Activated CD8-positive, alpha-beta T cell treated with anti-CD3 and anti-CD28 coated beads, Interleukin-2, amount 10 ng/mL, durations not matched to agents 7 days and 5 days (primary cell): ENCODE results near the gene PHC1. TPM values are rescaled to one million over a fixed set of nuclear protein-coding genes. Genes with fewer than 3 reads are reported as not detected.

Experiments used
- ATAC-seq: fragments of 150-1000 bp; cut with Tn5 transposase; one replicate; pipeline ENCODE4 v1.10.0; 2021; ENCODE audit warnings: moderate library complexity
- CTCF ChIA-PET: fragments of 350-600 bp; sonication (Branson Sonifier 250); formaldehyde crosslinking; loops from one replicate; lab custom pipeline; 2021; ENCODE audit warnings: antibody characterized with exemption; lab: Charles Lee
- POLR2A ChIA-PET: fragments of 350-600 bp; sonication (Branson Sonifier 250); formaldehyde crosslinking; loops from one replicate; lab custom pipeline; 2021; ENCODE audit warnings: antibody characterized with exemption; lab: Charles Lee
- DNase-seq: peaks from one replicate; pipeline ENCODE4 v3.0.0-alpha.2; 2020
- H3K27ac Mint-ChIP-seq: one replicate; pipeline ENCODE4 v1.8.0; 2021; ENCODE audit warnings: mild to moderate bottlenecking, mixed read lengths
- H3K27me3 Mint-ChIP-seq: one replicate; pipeline ENCODE4 v1.8.0; 2021; ENCODE audit warnings: low read depth, mixed read lengths
- H3K36me3 Mint-ChIP-seq: one replicate; pipeline ENCODE4 v1.8.0; 2021; ENCODE audit warnings: low read depth, mixed read lengths
- H3K4me1 Mint-ChIP-seq: one replicate; pipeline ENCODE4 v1.8.0; 2021; ENCODE audit warnings: low read depth, mixed read lengths
- H3K4me3 Mint-ChIP-seq: one replicate; pipeline ENCODE4 v1.8.0; 2021; ENCODE audit warnings: mild to moderate bottlenecking, mixed read lengths
- H3K9me3 Mint-ChIP-seq: one replicate; pipeline ENCODE4 v1.8.0; 2022; ENCODE audit warnings: mixed read lengths; ENCODE audit not compliant: insufficient read depth
- total RNA-seq, 2 experiments: library from RNA; stranded (reverse); gene quantifications; one replicate each; pipeline ENCODE4 v1.2.3, GENCODE V29; 2021

Gene PHC1
- total RNA-seq, 2 experiments from 2014 or later = 12.3 to 12.9 TPM

DNA sequence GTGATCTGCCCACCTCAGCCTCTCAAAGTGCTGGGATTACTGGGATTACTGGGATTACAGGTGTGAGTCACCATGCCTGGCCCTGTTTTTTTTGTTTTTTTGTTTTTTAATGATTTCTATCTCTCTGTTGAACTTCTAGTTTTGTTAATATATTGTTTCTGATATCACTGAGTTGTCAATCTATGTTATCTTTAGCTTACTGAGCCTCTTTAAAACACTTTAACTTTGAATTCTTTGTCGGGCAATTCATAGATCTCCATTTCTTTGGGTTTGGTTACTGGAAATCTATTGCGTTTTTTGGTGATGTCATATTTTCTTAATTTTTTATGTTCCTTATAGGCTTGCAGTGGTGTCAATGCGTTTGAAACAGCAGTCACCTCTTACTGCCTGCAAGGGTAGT, 65.8 kb downstream of the PHC1 start:
- ChIA-PET POLR2A (no interaction called here), CTCF (interaction anchor here (1.2 kb wide), 1 partner anchor 30 kb away, joined by 6 read pairs; the partner anchor contains the start of gene M6PR)
- no peak for DNase-seq
- Mint-ChIP-seq H3K36me3 (peaks cover 15% of the 10 kb centered on the region), H3K9me3 (peaks cover 29% of the 10 kb centered on the region), H3K4me1 (no peaks in the 10 kb centered on the region), H3K4me3 (no peak overlapping the region), H3K27me3 (no peaks in the 10 kb centered on the region), H3K27ac (no peak overlapping the region)
- no peak for ATAC-seq

DNA sequence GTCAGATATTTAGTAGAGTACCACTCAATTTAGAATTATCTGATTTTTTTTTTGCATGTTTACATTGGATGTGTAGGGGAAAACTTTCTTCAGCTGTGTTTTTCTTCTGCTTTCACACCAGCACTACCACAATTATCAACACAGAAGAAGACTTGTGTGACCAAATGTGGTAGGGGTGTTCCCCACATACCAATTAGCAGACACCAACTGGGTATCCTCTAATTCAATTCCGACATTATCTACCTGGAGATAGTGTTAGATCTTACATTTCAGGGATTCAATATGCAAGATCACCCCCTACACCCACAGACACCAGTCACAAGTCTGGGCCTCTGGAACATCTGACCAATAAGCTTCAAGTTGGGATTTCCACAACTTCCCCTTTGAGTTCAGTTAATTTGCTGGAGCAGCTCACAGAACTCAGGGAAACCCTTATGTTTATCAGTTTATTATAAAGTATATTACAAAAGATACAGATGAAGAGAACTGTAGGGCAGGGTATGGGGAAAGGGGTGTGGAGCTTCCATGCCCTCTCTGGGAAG, 71.0 kb downstream of the PHC1 start:
- CTCF ChIA-PET = no interaction called here
- Mint-ChIP-seq H3K4me3 (no peak overlapping the region), H3K36me3 (peaks cover 2% of the 10 kb centered on the region), H3K4me1 (peaks cover 32% of the 10 kb centered on the region), H3K27me3 (no peaks in the 10 kb centered on the region), H3K9me3 (peaks cover 10% of the 10 kb centered on the region), H3K27ac (no peak overlapping the region)
- POLR2A ChIA-PET = no interaction called here
- ATAC-seq (no peak), DNase-seq (no peak)

DNA sequence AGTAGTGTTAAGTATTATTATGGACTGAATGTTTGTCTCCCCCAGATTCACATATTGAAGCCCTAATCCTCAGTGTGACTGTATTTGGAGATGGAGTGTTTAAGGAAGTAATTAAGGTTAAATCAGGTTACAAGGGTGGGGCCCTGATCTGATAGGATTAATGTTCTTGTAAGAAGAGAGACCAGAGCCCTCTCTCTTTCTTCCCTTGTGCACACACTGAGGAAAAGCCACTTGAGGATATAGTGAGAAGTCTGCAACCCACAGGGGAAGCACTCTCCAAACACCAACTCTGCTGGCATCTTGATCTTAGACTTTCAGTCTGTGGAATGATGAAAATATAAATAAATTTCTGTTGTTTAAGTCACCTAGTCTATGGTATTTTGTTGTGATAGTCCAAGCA, 72.9 kb downstream of the PHC1 start:
- peaks cover 8% of the 10 kb centered on the region for H3K9me3 Mint-ChIP-seq
- DNase-seq = no peak
- ChIA-PET POLR2A (interaction anchor here (0.7 kb wide), 1 partner anchor 10 kb away, joined by 3 read pairs; no protein-coding TSS in a partner anchor), CTCF (interaction anchor here (1.3 kb wide), 1 partner anchor 52 kb away, joined by 6 read pairs; no protein-coding TSS in a partner anchor)
- H3K4me3 Mint-ChIP-seq = no peak overlapping the region
- H3K4me1 Mint-ChIP-seq = peaks cover 35% of the 10 kb centered on the region
- peak; percentile 44 for ATAC-seq
- peak overlapping the region; percentile 70 for H3K27ac Mint-ChIP-seq
- no peaks in the 10 kb centered on the region for H3K27me3 Mint-ChIP-seq
- H3K36me3 Mint-ChIP-seq = no peaks in the 10 kb centered on the region

DNA sequence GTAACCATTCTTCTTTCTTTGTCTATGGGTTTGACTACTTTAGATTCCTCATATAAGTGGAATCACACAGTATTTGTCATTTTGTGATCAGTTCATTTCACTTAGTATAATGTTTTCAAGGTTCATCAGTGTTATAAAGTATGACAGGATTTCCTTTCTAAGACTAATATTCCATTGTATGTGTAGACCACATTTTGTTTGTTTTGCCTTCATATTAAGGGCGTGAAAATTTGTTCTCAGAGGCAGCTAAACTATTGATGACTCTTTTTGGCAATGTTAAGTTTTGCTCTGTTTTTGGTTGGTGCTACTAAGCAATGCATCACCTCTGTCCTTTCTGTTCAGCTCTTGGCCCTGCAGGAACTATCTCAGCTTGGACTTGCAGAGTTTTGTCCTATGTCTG, 73.4 kb downstream of the PHC1 start:
- POLR2A ChIA-PET = interaction anchor here (0.7 kb wide), 1 partner anchor 9 kb away, joined by 3 read pairs; no protein-coding TSS in a partner anchor
- peak overlapping the region; percentile 70 for H3K27ac Mint-ChIP-seq
- H3K4me3 Mint-ChIP-seq = no peak overlapping the region
- peaks cover 8% of the 10 kb centered on the region for H3K9me3 Mint-ChIP-seq
- no peak for DNase-seq
- H3K27me3 Mint-ChIP-seq = no peaks in the 10 kb centered on the region
- peaks cover 37% of the 10 kb centered on the region for H3K4me1 Mint-ChIP-seq
- no peaks in the 10 kb centered on the region for H3K36me3 Mint-ChIP-seq
- CTCF ChIA-PET = interaction anchor here (0.8 to 1.3 kb wide), 2 partner anchors 37 to 51 kb away, joined by 3 to 6 read pairs; no protein-coding TSS in a partner anchor
- ATAC-seq = peak; percentile 35

DNA sequence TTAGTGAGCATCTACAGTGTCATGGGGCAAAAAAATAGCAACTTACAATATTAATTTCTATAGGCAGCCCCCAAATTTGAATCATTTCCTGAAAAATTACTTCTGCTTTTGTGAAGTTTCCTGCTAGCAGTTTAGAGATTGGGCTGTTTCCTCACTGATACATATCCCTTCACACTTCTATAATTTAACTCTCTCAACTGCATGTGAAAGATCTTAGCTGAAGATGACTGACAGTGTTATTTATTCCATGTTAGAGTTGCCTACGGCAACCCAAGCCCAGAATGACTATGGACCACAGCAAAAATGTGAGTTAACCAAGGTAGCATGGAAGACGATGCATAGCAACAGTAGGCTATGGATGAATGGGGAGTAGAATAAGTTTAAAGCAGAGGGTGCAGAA, 75.1 kb downstream of the PHC1 start, which contains the start of gene KLRG1:
Gene KLRG1, plus strand, starts transcription at position 134 of the 400 bp plus-strand sequence. Its CDS starts 90 bp downstream, at position 224.
- Mint-ChIP-seq H3K4me1 (peaks cover 37% of the 10 kb centered on the region), H3K4me3 (peak within 1 kb of the TSS; percentile 2), H3K27me3 (no peaks in the 10 kb centered on the region), H3K9me3 (peaks cover 8% of the 10 kb centered on the region), H3K36me3 (no peaks in the 10 kb centered on the region), H3K27ac (peak within 1 kb of the TSS; percentile 68)
- ATAC-seq (peak; percentile 22), DNase-seq (no peak)
- ChIA-PET POLR2A (no interaction called here), CTCF (no interaction called here)

Other genes starting within 250 kb of the PHC1 start
- 1 to 10 TPM; 7.9 to 9.0 TPM for gene RIMKLB, start 216.5 kb upstream of the PHC1 start, total RNA-seq
- gene A2ML1, start 91.9 kb upstream of the PHC1 start, total RNA-seq = not detected
- 100 to 1,000 TPM; 170 to 201 TPM for gene M6PR, start 35.1 kb downstream of the PHC1 start, total RNA-seq
- 1 to 10 TPM; 4.3 to 4.6 TPM for gene KLRG1, start 75.0 kb downstream of the PHC1 start, total RNA-seq
- not detected for gene A2M, start 201.4 kb downstream of the PHC1 start, total RNA-seq